Bronchus fibroblast of lung (primary cell): ENCODE measurements around the gene AMT. TPM values are rescaled to one million over a fixed set of nuclear protein-coding genes. Genes with fewer than 3 reads are reported as not detected.

ENCODE experiments used
- total RNA-seq: library from RNA; depleted of rRNA; stranded (reverse); fragments of >200 nt; gene quantifications from 2 replicates; pipeline ENCODE4 v1.2.3, GENCODE V29; 2015

AMT gene
- 2.5 and 2.7 TPM in 2 replicates for total RNA-seq

DNA sequence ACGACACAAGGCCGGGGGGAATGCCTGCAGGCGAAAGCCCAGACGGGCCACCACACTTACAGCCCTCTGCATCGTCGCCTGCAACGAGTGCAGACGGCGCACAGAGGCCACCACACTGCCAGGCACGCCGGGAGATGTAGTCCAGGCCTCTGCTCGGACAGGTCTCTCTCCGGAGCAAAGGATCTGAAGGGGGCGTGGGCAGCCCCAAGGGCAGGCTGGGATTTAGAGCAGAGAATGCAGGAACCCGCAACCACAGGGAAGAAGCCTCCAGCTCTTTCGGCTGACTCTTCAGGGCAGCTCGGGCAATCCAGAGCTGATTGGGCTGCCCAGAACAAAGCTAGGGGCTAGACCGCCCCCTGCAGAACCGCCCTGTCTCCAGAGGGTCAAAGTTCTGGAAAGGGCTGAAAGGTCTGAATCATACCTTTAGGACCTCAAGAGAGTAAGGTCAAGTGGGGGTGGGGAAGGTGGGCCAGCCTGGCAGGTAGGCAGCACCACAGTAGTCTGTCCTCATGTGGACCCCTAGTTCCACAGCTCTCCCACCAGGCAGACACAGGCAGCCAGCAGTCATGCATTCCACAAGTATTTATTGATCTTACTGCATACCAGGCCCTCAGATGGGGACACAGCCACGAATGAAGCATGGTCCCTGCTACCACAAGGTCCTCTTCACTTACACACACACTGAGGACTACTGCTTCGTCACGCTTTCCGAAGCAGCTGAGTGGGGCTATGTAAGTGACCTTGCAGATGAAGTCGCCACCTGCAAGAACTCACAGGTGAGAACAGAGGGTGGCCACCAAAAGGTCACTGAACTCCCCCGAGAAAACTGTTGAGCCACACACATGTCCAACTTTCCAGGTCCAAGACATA, at the start of gene AMT:
AMT (minus strand) TSS at position 95 of the 870 bp plus-strand sequence; CDS start at position 72, 23 bp downstream.

DNA sequence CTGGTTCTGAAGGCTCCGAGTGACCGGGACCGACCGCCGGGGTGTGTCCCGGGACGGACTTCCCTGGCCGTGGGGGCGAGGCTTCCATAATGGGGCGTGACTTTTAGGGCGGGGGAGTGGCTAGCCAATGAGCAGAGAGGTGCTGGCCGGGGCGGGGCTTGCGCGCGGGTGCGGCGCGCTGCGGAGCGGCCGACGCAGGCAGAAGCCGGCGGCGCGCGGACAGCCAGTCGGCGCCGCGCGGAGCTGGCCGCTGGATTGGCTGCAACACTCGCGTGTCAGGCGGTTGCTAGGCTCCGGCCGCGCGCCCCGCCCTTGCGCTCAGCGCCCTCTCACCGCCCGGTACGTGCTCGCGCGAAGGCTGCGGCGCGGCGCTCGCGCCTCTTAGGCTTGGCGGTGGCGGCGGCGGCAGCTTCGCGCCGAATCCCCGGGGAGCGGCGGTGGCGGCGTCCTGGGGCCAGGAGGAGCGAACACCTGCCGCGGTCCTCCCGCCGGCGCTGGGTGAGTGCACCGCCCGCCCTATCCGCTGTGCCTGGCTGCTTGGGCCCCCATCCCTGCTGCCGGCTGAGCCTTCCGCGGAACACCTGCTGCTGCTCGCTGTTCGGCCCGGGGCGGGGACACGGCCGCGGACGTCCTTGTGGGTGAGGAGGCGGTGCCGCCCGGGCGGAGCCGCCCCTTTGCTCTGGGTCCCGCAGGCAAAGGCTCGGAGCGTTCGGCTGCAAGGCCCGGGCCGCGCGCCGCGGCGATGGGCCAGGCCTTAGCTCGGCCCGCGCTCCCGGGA, 47.9 kb upstream of the AMT start, which contains the start of gene DAG1:
DAG1 (plus strand) TSS at position 332 of the 778 bp plus-strand sequence. CDS start 40,268 bp downstream, outside the sequence.

DNA sequence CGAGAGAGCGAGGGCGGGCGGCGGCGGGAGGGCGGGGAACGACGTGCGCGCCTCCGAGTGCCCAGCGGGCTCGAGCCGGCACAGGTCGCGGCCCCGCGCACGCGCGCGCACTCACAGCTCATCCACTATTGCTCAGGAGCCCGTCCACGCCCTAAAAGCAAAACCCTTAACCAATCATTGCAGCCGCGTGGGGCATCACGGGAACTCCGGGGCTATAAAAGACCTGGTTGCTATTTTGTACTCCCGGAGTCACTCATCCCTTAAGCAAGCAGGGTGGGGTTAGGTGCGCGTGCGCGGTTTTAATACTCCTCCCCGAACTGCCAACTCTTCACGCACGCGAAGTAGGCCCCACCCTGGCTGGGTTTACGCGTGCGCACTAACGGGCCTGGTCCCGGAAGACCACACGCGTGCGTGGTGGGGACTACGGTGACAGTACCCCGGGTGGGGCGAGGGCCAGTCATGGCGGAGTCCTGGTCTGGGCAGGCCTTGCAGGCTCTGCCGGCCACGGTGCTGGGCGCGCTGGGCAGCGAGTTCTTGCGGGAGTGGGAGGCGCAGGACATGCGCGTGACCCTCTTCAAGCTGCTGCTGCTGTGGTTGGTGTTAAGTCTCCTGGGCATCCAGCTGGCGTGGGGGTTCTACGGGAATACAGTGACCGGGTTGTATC, 10.2 kb downstream of the AMT start, which contains the start of the genes RHOA and TCTA:
RHOA (minus strand) TSS at position 9 of the 664 bp plus-strand sequence. CDS start 36,387 bp downstream, outside the sequence.
TCTA (plus strand) TSS at position 456 of the 664 bp plus-strand sequence; CDS start at position 460, 4 bp downstream.

Other genes starting within 250 kb of the AMT start
- gene C3orf62, start 145.2 kb downstream of the AMT start, total RNA-seq, result 0.34 and 0.74 TPM in 2 replicates
- gene USP4, start 82.4 kb downstream of the AMT start, total RNA-seq, result 7.6 and 7.7 TPM in 2 replicates
- gene GPX1, start 64.1 kb downstream of the AMT start, total RNA-seq, result 639 and 677 TPM in 2 replicates
- 530 and 559 TPM in 2 replicates for gene RHOA, start 10.5 kb downstream of the AMT start, total RNA-seq
- gene TCTA, start 10.1 kb downstream of the AMT start, total RNA-seq, result 14.7 and 15.5 TPM in 2 replicates
- 2.8 and 5.0 TPM in 2 replicates for gene NICN1, start 6.9 kb upstream of the AMT start, total RNA-seq
- 59.6 and 64.9 TPM in 2 replicates for gene DAG1, start 47.8 kb upstream of the AMT start, total RNA-seq
- gene BSN, start 132.0 kb upstream of the AMT start, total RNA-seq, result 0.15 and 0.17 TPM in 2 replicates